GM15510 (cell line): Measurements from ENCODE around the gene GUCA1A.

Experiments used
- POLR2A ChIP-seq: IDR thresholded peaks from 3 replicates; pipeline ENCODE4 v1.6.1; 2011; ENCODE audit warnings: borderline replicate concordance; ENCODE audit not compliant: insufficient read length; ENCODE audit errors: extremely low read depth

GUCA1A gene

GRCh38 chr6:42158631-42159030 lies 14.5 kb upstream of the GUCA1A start:
- no peak for TF ChIP-seq POLR2A

DNA sequence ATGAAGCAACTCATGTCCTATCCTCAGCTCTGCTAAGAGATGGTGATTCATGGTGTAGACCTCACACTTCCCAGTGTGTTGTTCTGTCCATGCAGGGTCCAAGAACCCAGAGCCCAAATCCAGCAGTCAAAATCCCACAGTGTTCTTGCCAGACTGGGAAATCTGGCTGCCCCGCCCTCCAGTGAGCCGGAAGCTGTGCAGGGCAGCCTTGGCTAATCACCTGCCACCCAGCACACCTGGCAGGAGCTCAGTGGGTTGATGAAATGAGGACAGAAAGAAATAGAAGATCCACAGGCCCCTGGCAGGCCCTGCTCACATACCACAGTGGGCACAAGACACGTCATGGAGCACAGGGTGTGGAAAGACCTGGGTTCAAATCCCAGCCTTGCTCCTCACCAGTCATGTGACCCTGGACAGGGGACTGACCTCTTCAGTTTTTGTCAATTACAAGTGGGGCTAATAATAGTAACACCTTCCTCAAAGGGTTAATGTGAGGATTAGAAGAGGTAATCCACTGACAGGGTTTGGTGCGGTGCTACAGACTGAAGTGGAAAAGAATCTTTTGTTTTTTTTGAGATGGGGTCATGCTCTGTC lies 13.6 kb upstream of the GUCA1A start:
- TF ChIP-seq POLR2A: no peak

- TF ChIP-seq POLR2A: no peak
Observed at GRCh38 chr6:42162384-42162783, 10.8 kb upstream of the GUCA1A start.

GRCh38 chr6:42162812-42163211 lies 10.4 kb upstream of the GUCA1A start:
- no peak for TF ChIP-seq POLR2A

- no peak for TF ChIP-seq POLR2A
Observed at GRCh38 chr6:42163981-42164380, 9.2 kb upstream of the GUCA1A start.

- TF ChIP-seq POLR2A: no peak
Observed at GRCh38 chr6:42165016-42165415, 8.1 kb upstream of the GUCA1A start.

DNA sequence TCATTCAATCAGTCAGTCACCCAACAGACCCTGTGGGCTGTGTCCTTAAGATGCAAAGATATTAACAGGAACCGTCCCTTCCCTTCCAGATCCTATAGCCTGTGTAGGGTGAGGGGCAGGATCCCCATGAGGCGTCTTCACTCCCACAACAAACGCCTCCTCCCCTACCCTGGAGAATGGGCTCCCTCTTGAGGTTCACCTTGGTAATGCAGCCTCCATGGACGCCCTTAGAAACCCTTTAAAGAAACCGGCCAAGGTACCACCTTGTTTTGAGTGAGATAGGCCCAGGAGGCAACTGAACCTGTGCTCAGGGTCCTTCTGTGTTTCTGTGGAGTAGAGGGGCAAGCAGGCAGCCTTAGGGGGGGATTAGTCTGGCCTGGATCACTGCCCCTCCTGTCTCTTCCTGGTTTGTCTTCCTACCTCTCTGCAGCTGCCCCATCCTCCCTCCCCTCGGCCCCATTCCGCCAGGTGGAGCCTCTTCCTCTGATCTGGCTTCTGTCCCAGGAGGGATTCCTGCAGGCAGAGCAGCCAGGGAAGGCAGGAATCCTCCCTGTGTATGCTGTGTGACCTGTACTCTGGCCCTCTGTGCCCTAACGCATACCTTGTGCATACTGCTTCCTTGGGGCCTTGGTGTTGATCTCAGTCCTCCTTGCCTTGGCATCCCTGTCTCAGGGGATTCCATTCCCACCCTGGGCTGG lies 6.6 kb upstream of the GUCA1A start:
- no peak for TF ChIP-seq POLR2A

DNA sequence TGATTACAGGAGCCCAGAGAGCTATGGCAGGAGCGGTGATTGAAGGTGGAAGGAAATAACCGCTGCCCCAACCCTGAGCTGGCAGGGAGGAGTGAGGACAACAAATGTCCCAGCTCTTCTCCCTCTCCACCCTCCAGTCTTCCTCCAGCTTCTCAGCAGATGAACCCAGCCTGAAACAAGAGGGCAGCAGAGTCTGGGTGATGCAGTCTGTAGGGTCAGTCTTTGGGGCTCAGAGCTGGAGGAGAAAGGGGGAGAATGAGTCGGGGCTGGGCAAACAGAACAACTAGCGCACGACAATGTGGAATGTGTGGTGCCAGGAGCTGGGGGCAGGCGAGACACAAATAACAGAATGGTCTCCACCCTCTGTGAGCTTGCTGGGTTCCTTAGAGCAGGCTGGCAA lies 4.5 kb upstream of the GUCA1A start:
- no peak for TF ChIP-seq POLR2A

GRCh38 chr6:42171813-42172581 lies 1.2 kb upstream of the GUCA1A start:
- TF ChIP-seq POLR2A: no peak

- TF ChIP-seq POLR2A: no peak
Observed at GRCh38 chr6:42175860-42176259, 2.7 kb downstream of the GUCA1A start.

GRCh38 chr6:42176981-42177380 lies 3.8 kb downstream of the GUCA1A start:
- TF ChIP-seq POLR2A: no peak

GRCh38 chr6:42177514-42178364 lies 4.6 kb downstream of the GUCA1A start:
- TF ChIP-seq POLR2A: no peak

DNA sequence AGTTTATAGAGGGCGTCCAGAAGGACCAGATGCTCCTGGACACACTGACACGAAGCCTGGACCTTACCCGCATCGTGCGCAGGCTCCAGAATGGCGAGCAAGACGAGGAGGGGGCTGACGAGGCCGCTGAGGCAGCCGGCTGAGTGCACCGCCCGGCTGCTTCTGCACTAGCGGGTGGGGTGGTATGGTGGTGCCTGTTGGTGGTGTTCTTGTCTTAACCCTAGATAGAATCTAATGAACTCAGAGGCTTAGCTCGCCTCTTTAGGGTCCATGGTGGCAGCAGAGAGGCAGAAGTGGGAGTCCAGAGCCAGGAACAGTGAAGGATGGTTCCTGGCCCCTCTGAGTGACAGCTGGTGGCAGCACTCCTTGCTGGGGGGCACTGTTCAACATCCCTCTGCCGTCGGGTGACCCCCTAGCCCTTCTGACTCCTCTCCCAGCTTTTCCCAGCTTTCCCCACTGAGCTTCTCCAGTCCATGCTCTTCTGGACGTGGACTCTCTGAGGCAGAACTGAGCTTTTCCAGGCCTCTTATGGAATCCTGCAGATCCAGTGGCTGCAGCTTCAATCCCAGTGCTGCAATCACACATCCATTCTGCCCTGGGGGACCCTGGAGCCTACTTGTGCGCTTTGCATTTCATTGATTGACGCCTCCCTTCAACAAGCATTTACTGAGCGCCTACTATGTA lies 6.2 kb downstream of the GUCA1A start:
- TF ChIP-seq POLR2A: no peak

DNA sequence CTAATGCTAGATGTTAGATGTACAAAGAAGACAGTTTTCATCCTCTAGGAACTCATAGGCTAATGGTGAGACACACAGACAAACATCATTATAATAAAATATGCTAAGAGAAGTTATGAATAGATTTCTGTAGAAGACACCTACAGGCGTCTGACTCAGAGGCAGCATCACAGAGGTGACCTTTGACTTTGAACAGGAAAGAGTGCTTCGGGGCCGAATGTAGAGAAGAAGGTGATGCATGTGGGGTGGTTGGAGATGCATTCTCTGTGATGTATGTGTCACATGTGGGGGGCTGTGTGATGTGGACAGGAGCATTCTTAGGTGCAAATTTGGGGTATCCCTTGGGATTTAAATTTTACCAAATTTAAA lies 6.8 kb downstream of the GUCA1A start:
- TF ChIP-seq POLR2A: no peak
